GM21447 (cell line): ENCODE data around the gene SIRPA.

Experiments
- ATAC-seq: cut with Tn5 transposase; IDR thresholded peaks from one replicate; pipeline ENCODE4 v1.9.1; 2021; ENCODE audit not compliant: unreplicated experiment

Gene SIRPA

GRCh38 chr20:1868856-1869255, 26.4 kb upstream of the SIRPA start:
- no peak for ATAC-seq

GRCh38 chr20:1870323-1870722, 24.9 kb upstream of the SIRPA start:
- ATAC-seq = no peak

GRCh38 chr20:1870792-1871550, 24.2 kb upstream of the SIRPA start:
- ATAC-seq = no peak

- ATAC-seq = no peak
These were observed 23.3 kb upstream of the SIRPA start for GRCh38 chr20:1871807-1872458.

- no peak for ATAC-seq
These were observed 22.6 kb upstream of the SIRPA start for GRCh38 chr20:1872459-1873097.

GRCh38 chr20:1874450-1875182, 20.6 kb upstream of the SIRPA start:
- ATAC-seq = no peak

GRCh38 chr20:1875183-1875554, 20.0 kb upstream of the SIRPA start:
- no peak for ATAC-seq

GRCh38 chr20:1875762-1876161, 19.4 kb upstream of the SIRPA start:
- no peak for ATAC-seq

GRCh38 chr20:1876217-1876921, 18.8 kb upstream of the SIRPA start:
- ATAC-seq = no peak

GRCh38 chr20:1876975-1877608, 18.1 kb upstream of the SIRPA start:
- ATAC-seq = no peak

GRCh38 chr20:1877609-1878200, 17.5 kb upstream of the SIRPA start:
- no peak for ATAC-seq

- ATAC-seq = no peak
These were observed 15.8 kb upstream of the SIRPA start for GRCh38 chr20:1879369-1879768.

GRCh38 chr20:1879934-1880333, 15.3 kb upstream of the SIRPA start:
- no peak for ATAC-seq

- ATAC-seq = no peak
These were observed 14.5 kb upstream of the SIRPA start for GRCh38 chr20:1880529-1881239.

- no peak for ATAC-seq
These were observed 13.9 kb upstream of the SIRPA start for GRCh38 chr20:1881240-1881835.

- ATAC-seq = no peak
These were observed 13.2 kb upstream of the SIRPA start for GRCh38 chr20:1882026-1882425.

- ATAC-seq = no peak
These were observed 11.2 kb upstream of the SIRPA start for GRCh38 chr20:1883986-1884385.

GRCh38 chr20:1885254-1885653, 10.0 kb upstream of the SIRPA start:
- no peak for ATAC-seq
